ENCODE results near the gene NUMBL.

DNA sequence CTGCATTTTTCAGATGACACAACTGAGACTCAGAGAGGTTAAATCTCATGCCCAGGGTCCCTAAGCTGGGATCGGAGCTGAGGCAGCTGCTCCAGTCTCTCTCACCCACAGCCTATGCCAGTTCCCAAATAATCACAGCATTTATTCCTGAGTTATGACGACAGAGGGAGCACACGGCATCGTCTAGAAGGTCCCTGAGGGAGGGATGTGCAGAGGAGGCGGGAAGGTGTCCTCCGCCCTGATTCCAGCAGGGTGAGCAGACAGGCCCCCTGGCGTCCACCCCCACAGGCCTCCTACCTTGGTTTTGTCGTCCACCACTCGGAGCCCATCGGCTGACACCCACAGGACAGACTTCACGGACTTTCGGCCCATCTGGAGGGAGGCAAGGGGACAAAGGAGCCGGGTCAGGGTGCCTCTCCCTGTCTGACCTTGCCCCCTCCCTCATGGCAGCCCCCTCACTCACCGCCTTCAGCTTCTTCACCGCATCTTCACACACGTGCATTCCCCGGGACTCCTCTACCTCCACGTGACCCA lies 8.0 kb downstream of the NUMBL start:
- no peak for TF ChIP-seq POLR2AphosphoS5 (IDR thresholded peaks at IDR 0.05)
- TF ChIP-seq POLR2A (IDR thresholded peaks at IDR 0.05): no peak
- TF ChIP-seq, protein P1, sequence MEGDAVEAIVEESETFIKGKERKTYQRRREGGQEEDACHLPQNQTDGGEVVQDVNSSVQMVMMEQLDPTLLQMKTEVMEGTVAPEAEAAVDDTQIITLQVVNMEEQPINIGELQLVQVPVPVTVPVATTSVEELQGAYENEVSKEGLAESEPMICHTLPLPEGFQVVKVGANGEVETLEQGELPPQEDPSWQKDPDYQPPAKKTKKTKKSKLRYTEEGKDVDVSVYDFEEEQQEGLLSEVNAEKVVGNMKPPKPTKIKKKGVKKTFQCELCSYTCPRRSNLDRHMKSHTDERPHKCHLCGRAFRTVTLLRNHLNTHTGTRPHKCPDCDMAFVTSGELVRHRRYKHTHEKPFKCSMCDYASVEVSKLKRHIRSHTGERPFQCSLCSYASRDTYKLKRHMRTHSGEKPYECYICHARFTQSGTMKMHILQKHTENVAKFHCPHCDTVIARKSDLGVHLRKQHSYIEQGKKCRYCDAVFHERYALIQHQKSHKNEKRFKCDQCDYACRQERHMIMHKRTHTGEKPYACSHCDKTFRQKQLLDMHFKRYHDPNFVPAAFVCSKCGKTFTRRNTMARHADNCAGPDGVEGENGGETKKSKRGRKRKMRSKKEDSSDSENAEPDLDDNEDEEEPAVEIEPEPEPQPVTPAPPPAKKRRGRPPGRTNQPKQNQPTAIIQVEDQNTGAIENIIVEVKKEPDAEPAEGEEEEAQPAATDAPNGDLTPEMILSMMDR (IDR thresholded peaks at IDR 0.05): no peak
- no peak for TF ChIP-seq EP300 (IDR thresholded peaks at IDR 0.05)
